AG09309 (cell line): ENCODE results near the gene LACTBL1.

Source experiments
- DNase-seq: peaks from one replicate; pipeline ENCODE4 v3.0.0-alpha.2; 2010; ENCODE audit warnings: low read depth
- H3K4me3 ChIP-seq: 2 replicates; pipeline ENCODE4 v1.5.1; 2011; ENCODE audit warnings: mild to moderate bottlenecking, low read depth, low read length, moderate library complexity; ENCODE audit not compliant: control insufficient read depth
- CTCF ChIP-seq: IDR thresholded peaks from 2 replicates; pipeline ENCODE4 v1.5.1; 2011; ENCODE audit warnings: mild to moderate bottlenecking, low read depth, low read length, inconsistent platforms; ENCODE audit not compliant: insufficient read depth, control insufficient read depth; ENCODE audit errors: missing control alignments

The LACTBL1 gene

DNA sequence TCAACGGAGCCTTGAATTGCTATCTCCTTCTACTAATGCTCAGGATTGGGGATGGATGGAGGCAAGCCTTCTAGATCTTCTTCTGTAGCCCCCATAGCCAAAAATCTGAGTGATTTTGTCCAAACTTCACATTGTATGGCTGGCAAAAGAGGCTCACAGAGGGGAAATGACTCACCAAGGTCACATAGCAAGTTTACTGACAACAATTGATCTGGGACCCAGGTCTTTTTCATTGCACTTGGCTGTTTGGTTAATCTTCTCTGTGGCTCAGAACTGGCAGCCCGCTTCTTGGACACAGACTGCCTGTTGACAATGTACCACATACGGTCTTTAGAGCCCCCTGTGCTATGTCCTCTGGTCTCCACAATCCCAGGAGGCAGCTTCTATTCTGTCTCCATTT is 3.0 kb upstream of the LACTBL1 start:
- H3K4me3 ChIP-seq: no peak overlapping the region
- TF ChIP-seq CTCF: no peak
- DNase-seq: no peak

DNA sequence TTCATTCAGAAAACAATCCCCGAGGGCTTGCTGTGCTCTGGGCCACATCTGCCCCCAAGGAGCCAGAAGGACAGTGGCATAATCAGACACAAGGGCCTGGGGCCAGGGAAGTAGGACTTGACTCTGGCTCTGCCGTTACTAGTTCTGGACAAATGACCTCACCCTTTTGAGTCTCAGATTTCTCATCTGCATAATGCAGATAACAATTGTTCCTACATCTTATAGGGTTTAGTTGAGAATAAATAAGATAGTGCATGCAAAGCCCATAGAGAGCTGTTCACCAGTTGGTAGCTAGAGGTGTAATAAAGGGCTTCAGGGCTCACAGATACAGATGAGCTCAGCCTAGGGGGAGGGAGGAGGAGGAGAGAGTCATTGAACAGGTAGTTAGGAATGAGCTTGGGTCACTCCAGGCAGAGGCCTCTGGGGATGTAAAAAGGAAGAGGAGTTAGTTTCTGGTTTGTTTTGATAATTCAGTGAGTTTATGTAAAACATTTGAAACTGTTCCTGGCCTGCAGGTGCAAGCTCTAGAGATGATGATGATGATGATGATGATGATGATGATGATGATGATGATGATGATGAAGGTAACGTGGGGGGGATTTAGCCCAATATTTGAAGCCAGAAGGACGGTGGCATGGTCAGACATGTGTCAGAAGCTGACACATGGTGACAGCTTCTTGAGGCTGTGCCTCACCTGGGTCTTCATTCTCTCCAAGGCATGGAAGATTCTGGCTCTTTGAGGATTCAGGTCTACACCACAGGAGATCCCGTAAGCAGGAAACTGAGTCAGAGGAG is 858 bp downstream of the LACTBL1 start:
- no peak for TF ChIP-seq CTCF
- H3K4me3 ChIP-seq: no peak overlapping the region
- DNase-seq: no peak

- DNase-seq: no peak
- H3K4me3 ChIP-seq: no peak overlapping the region
- TF ChIP-seq CTCF: no peak
Measured at GRCh38 chr1:22971161-22971560, 1.5 kb downstream of the LACTBL1 start.

- no peak for DNase-seq
- H3K4me3 ChIP-seq: no peak overlapping the region
- no peak for TF ChIP-seq CTCF
Measured at GRCh38 chr1:22970096-22970495, 2.6 kb downstream of the LACTBL1 start.

DNA sequence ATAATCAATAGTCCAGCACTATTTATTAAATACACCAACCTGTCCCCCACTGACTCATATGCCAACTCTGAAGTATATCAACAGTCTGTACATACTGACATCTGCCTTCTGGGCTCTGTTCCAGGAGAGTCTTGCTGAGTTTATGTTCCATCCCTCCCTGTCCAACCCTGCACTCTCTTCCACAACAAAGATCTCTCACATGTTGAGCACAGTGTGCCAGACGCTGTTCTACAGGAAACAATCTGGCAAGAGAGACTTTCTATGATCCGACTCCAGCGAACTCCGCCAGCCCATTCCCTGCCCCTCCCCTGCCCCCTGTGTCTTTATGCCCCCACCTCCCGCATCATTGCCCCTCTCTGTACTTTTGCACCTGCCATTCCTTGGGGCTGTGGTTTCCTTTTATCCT is 3.4 kb downstream of the LACTBL1 start:
- DNase-seq: peak; percentile 20
- no peak for TF ChIP-seq CTCF
- H3K4me3 ChIP-seq: no peak overlapping the region

DNA sequence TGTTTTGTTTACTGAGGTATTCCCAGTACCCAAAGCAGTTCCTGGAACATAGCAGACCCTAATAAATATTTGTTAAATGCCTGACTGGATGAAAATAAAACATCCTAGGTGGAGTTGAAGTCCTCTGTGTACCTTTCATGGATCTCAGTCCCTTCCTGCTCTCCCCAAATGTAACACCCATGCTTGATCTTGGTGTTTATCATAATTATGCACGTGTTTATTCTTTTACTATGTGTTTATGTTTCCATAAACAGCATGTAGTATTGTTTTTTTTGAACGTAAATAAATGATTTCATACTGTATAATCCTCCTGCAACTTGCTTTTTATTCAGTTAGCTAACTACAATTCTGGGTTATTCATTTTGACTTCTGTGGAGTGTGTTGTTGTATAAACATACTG is 4.8 kb downstream of the LACTBL1 start:
- no peak for TF ChIP-seq CTCF

More for the DNA sequence above, 4.8 kb downstream of the LACTBL1 start:
- DNase-seq: no peak
- no peak overlapping the region for H3K4me3 ChIP-seq
